ENCODE results near the gene RIMBP2.

Gene RIMBP2

DNA sequence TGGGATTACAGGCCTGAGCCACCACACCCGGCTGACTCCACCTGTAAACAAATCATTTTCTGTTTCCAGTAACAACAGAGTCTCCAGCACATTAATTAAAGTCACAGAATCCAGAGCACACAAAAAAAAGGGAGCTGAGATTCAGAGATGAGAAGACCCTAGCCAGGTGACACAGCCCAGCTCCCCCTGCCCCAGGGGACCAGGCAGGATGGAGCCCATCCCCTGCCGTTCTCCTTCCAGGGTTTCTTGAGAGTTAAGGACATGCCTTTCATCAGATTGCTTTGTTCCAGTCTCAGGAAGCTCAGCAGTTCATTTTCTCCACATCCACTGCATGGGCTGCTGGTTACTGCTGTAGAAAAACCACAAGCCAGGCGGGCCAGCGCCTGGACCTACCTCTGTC lies 81.2 kb downstream of the RIMBP2 start:
- no peak for DNase-seq (ENCODE audit: low read depth)
- H3K4me3 ChIP-seq (ENCODE audit: low read length) = no peak overlapping the region
- peaks cover 6% of the 10 kb centered on the region for H3K9me3 ChIP-seq (ENCODE audit: control insufficient read depth, low read length)
- no peaks in the 10 kb centered on the region for H3K36me3 ChIP-seq (ENCODE audit: control insufficient read depth, insufficient read depth, low read length, severe bottlenecking)
- H3K4me1 ChIP-seq (ENCODE audit: control insufficient read depth, insufficient read depth, low read length) = no peaks in the 10 kb centered on the region
- H3K9ac ChIP-seq (ENCODE audit: low read length) = no peak overlapping the region
- no peaks in the 10 kb centered on the region for H3K27me3 ChIP-seq (replicated peaks; ENCODE audit: control insufficient read depth, insufficient read depth, low read length)

DNA sequence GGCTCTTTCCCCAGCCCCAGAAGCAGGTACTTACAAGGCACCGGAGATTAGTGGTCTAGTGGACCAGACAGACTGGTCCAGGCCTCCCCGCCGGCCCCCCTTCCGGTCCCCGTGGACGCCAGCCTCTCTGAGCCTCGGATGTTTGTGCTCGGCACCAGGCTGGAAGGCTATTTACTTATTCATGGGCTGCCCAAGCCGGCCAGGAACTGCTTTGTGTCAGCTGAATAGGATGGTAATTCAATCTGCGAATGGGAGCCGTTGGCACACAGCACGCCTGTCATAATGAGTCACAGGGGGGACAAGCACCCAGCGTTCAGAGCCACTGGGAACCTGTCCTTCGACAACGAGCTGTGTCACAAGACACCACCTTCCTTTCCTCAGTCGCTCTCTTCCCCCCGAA lies 82.3 kb downstream of the RIMBP2 start:
- H3K27me3 ChIP-seq (replicated peaks; ENCODE audit: control insufficient read depth, insufficient read depth, low read length) = no peaks in the 10 kb centered on the region
- H3K4me3 ChIP-seq (ENCODE audit: low read length) = no peak overlapping the region
- DNase-seq (ENCODE audit: low read depth) = no peak
- H3K36me3 ChIP-seq (ENCODE audit: control insufficient read depth, insufficient read depth, low read length, severe bottlenecking) = no peaks in the 10 kb centered on the region
- H3K4me1 ChIP-seq (ENCODE audit: control insufficient read depth, insufficient read depth, low read length) = no peaks in the 10 kb centered on the region
- H3K9ac ChIP-seq (ENCODE audit: low read length) = no peak overlapping the region
- H3K9me3 ChIP-seq (ENCODE audit: control insufficient read depth, low read length) = peaks cover 6% of the 10 kb centered on the region

DNA sequence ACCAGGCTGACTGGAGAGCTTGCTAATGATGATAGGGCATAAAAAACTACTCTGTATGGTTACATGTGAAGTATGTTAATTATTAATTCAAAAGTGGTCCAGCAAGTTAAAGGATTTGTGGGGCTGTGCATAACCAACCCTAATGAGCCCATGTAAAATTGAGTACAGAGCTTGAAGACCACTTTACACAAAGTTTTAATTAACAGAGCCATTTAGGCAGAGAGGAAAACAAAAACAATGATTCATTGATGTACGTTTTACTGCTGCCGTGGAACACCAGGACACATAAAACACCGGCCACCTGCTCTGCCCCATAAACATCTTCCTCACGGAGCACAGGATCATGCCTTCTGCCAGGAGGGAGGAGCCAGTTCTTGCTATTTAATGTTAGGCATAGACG lies 83.5 kb downstream of the RIMBP2 start:
- no peaks in the 10 kb centered on the region for H3K4me1 ChIP-seq (ENCODE audit: control insufficient read depth, insufficient read depth, low read length)
- no peak overlapping the region for H3K9ac ChIP-seq (ENCODE audit: low read length)
- peaks cover 6% of the 10 kb centered on the region for H3K9me3 ChIP-seq (ENCODE audit: control insufficient read depth, low read length)
- H3K36me3 ChIP-seq (ENCODE audit: control insufficient read depth, insufficient read depth, low read length, severe bottlenecking) = no peaks in the 10 kb centered on the region
- no peaks in the 10 kb centered on the region for H3K27me3 ChIP-seq (replicated peaks; ENCODE audit: control insufficient read depth, insufficient read depth, low read length)
- H3K4me3 ChIP-seq (ENCODE audit: low read length) = no peak overlapping the region
- DNase-seq (ENCODE audit: low read depth) = no peak

DNA sequence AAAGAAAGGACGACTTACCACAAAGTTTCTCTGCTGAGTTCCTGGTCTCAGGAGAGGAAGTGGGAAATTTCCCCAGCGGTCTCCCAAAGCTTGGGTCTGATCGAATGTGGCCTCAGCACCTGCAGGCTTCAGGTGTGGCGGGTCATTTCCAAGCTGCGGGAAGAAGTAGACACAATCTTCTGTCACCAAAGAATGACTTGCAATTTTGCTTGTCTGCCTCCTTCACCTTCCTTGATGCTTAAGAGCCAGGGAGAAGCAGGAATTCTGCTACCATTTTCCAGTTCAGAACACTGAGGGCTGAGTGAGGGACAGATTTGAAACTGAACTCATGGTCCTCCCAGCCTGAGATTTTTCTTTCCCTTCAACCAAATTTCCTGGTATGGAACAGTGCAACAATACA lies 87.8 kb downstream of the RIMBP2 start:
- Histone ChIP-seq H3K27me3 (replicated peaks; ENCODE audit: control insufficient read depth, insufficient read depth, low read length) (no peaks in the 10 kb centered on the region), H3K4me1 (ENCODE audit: control insufficient read depth, insufficient read depth, low read length) (no peaks in the 10 kb centered on the region), H3K9ac (ENCODE audit: low read length) (no peak overlapping the region), H3K36me3 (ENCODE audit: control insufficient read depth, insufficient read depth, low read length, severe bottlenecking) (no peaks in the 10 kb centered on the region), H3K4me3 (ENCODE audit: low read length) (no peak overlapping the region), H3K9me3 (ENCODE audit: control insufficient read depth, low read length) (peaks cover 10% of the 10 kb centered on the region)
- DNase-seq (ENCODE audit: low read depth) = no peak

DNA sequence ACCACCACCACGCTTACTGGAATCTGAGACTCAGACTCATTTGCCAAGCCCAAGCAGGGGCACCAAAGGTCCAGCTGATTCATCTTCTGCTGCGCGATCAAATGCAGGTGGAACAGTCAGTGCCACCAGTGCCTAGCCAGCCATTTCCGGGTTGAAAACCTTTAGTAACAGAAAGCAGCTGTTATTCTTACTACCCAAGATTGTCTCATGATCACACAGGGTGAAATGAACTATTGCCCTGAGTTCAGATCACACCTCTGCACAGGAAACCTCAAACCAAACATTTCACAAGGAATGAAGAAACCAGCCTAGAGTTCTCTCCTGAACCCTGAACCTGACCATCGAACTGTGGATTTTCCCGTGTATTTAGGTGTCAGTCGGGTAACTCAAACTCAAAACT lies 88.9 kb downstream of the RIMBP2 start:
- no peaks in the 10 kb centered on the region for H3K36me3 ChIP-seq (ENCODE audit: control insufficient read depth, insufficient read depth, low read length, severe bottlenecking)
- H3K27me3 ChIP-seq (replicated peaks; ENCODE audit: control insufficient read depth, insufficient read depth, low read length) = no peaks in the 10 kb centered on the region
- H3K9ac ChIP-seq (ENCODE audit: low read length) = no peak overlapping the region
- no peaks in the 10 kb centered on the region for H3K4me1 ChIP-seq (ENCODE audit: control insufficient read depth, insufficient read depth, low read length)
- no peak for DNase-seq (ENCODE audit: low read depth)
- H3K4me3 ChIP-seq (ENCODE audit: low read length) = no peak overlapping the region
- peaks cover 17% of the 10 kb centered on the region for H3K9me3 ChIP-seq (ENCODE audit: control insufficient read depth, low read length)

DNA sequence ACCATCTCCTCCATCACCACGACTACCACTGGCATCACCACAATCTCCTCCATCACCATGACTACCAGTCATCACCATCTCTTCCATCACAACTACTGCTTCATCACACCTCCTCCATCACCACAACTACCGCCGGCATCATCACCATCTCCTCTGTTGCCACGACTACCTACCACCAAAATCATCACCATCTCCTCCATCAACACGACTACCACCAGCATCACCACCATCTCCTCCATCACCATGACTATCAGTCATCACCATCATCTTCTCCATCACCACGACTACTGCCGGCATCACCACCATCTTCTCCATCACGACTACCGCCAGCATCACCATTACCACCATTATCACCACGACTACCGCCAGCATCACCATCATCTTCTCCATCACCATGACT lies 89.5 kb downstream of the RIMBP2 start:
- Histone ChIP-seq H3K36me3 (ENCODE audit: control insufficient read depth, insufficient read depth, low read length, severe bottlenecking) (no peaks in the 10 kb centered on the region), H3K9ac (ENCODE audit: low read length) (no peak overlapping the region), H3K27me3 (replicated peaks; ENCODE audit: control insufficient read depth, insufficient read depth, low read length) (no peaks in the 10 kb centered on the region), H3K4me3 (ENCODE audit: low read length) (no peak overlapping the region), H3K9me3 (ENCODE audit: control insufficient read depth, low read length) (peaks cover 17% of the 10 kb centered on the region), H3K4me1 (ENCODE audit: control insufficient read depth, insufficient read depth, low read length) (no peaks in the 10 kb centered on the region)
- no peak for DNase-seq (ENCODE audit: low read depth)

DNA sequence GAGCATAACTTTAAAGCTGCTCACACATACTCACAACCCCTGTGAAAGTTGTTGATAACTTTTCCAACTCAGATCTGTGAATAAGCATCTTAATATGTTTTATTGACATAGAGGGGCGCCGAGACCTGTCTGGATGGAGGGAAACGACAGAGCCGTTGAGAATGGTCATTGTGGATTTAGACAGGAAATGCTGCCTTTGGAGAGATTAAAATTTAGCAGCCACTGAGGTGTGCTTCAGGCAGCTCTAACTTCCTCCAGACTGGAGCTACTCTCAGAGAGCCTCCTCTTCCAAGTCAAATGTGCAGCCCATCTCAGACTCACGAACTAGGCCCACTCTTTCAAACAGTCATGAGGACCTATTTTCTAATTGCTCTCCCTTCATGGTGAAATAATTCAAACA lies 90.9 kb downstream of the RIMBP2 start:
- H3K9me3 ChIP-seq (ENCODE audit: control insufficient read depth, low read length) = peaks cover 11% of the 10 kb centered on the region
- H3K36me3 ChIP-seq (ENCODE audit: control insufficient read depth, insufficient read depth, low read length, severe bottlenecking) = no peaks in the 10 kb centered on the region
- DNase-seq (ENCODE audit: low read depth) = no peak
- H3K4me3 ChIP-seq (ENCODE audit: low read length) = no peak overlapping the region
- H3K4me1 ChIP-seq (ENCODE audit: control insufficient read depth, insufficient read depth, low read length) = no peaks in the 10 kb centered on the region
- no peak overlapping the region for H3K9ac ChIP-seq (ENCODE audit: low read length)
- H3K27me3 ChIP-seq (replicated peaks; ENCODE audit: control insufficient read depth, insufficient read depth, low read length) = no peaks in the 10 kb centered on the region

DNA sequence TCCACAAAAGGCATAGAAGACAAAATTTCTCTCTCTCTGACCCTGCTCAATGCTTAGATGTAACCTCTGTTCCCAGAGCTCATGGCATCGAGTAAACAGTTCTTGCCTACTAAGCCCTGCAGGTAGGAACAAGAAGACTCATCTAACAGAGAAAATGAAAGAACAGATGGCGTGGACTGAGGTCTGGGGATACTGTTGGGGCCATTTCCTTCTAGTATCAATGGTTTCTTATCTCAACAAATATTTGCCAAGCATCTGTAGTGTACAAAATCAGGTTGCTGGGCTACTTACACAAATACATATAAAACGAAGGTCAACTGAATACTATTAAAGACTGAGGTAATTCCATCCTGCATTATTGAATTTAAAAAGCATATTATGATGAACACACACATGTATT lies 93.3 kb downstream of the RIMBP2 start:
- no peak for DNase-seq (ENCODE audit: low read depth)
- Histone ChIP-seq H3K27me3 (replicated peaks; ENCODE audit: control insufficient read depth, insufficient read depth, low read length) (no peaks in the 10 kb centered on the region), H3K9me3 (ENCODE audit: control insufficient read depth, low read length) (peaks cover 11% of the 10 kb centered on the region), H3K36me3 (ENCODE audit: control insufficient read depth, insufficient read depth, low read length, severe bottlenecking) (no peaks in the 10 kb centered on the region), H3K9ac (ENCODE audit: low read length) (no peak overlapping the region), H3K4me3 (ENCODE audit: low read length) (no peak overlapping the region), H3K4me1 (ENCODE audit: control insufficient read depth, insufficient read depth, low read length) (no peaks in the 10 kb centered on the region)

DNA sequence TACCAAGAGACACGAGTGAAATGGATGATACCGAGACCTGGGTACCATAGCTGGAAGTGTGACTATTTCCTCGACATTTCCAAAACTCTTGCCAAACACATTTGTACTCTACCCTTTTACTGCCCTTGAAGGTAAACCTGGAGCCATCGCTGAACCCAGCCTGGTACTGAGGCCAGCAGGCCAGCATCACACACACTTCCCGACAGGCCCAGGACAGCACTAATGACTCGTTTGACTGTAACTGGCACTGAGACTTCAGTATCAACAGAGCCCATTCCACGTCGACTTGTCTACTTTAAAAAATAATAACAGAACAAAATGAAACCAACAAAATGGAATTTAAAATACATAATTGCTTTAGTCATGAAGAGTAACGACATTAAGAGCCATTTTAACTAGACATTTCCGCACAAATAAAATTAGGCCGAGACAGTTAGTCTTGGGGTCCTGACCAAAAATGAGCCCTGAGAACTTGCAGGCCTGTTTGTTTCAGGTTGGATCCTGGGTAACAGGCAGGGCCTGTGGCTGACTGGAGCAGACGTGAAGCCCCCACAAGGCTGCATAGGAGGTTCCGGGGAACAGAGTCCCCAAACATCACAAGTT lies 94.3 kb downstream of the RIMBP2 start:
- DNase-seq (ENCODE audit: low read depth) = no peak
- peaks cover 11% of the 10 kb centered on the region for H3K9me3 ChIP-seq (ENCODE audit: control insufficient read depth, low read length)
- H3K36me3 ChIP-seq (ENCODE audit: control insufficient read depth, insufficient read depth, low read length, severe bottlenecking) = no peaks in the 10 kb centered on the region
- no peaks in the 10 kb centered on the region for H3K4me1 ChIP-seq (ENCODE audit: control insufficient read depth, insufficient read depth, low read length)
- no peak overlapping the region for H3K4me3 ChIP-seq (ENCODE audit: low read length)
- H3K27me3 ChIP-seq (replicated peaks; ENCODE audit: control insufficient read depth, insufficient read depth, low read length) = no peaks in the 10 kb centered on the region
- H3K9ac ChIP-seq (ENCODE audit: low read length) = no peak overlapping the region

DNA sequence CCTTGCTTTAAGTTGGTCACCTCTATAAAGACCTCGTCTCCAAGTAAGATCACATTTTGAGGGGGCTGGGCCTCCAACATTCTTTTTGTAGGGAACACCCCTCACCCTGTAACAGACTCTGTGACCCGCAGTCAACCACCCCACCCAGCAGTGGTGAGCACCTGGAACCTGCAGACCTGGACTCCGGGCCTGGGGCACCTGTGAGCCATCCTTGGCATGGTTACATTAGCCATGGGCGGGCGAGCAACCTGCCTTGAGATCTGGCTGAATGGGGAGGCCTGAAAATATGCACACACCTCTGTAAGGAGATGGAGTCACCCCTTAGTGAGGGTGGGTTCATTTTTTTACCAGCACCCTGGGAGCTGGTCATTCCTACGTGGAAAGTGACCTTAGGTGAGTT lies 95.3 kb downstream of the RIMBP2 start:
- Histone ChIP-seq H3K4me1 (ENCODE audit: control insufficient read depth, insufficient read depth, low read length) (no peaks in the 10 kb centered on the region), H3K9ac (ENCODE audit: low read length) (no peak overlapping the region), H3K36me3 (ENCODE audit: control insufficient read depth, insufficient read depth, low read length, severe bottlenecking) (no peaks in the 10 kb centered on the region), H3K4me3 (ENCODE audit: low read length) (no peak overlapping the region), H3K9me3 (ENCODE audit: control insufficient read depth, low read length) (peaks cover 11% of the 10 kb centered on the region), H3K27me3 (replicated peaks; ENCODE audit: control insufficient read depth, insufficient read depth, low read length) (no peaks in the 10 kb centered on the region)
- no peak for DNase-seq (ENCODE audit: low read depth)

DNA sequence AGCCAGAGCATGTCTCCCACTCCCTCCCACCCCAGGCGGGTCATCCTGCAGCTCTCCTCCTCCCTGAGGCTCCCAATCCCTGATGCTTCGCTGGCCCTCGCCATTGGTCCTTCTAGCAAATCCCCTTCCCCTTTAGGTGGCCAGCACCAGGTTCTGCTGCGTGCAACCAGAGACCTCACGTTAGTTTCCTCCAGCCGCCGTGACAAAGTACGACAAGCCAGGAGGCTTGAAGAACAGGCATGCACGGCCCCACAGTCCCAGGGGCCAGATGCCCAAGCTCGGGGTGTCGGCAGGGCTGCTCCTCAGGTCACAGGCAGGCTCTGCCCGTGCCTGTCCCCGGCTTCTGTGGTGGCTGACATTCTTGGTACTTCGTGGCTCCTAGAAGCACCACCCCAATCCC lies 95.8 kb downstream of the RIMBP2 start:
- peaks cover 11% of the 10 kb centered on the region for H3K9me3 ChIP-seq (ENCODE audit: control insufficient read depth, low read length)
- H3K27me3 ChIP-seq (replicated peaks; ENCODE audit: control insufficient read depth, insufficient read depth, low read length) = no peaks in the 10 kb centered on the region
- no peak overlapping the region for H3K9ac ChIP-seq (ENCODE audit: low read length)
- no peaks in the 10 kb centered on the region for H3K36me3 ChIP-seq (ENCODE audit: control insufficient read depth, insufficient read depth, low read length, severe bottlenecking)
- no peak overlapping the region for H3K4me3 ChIP-seq (ENCODE audit: low read length)
- no peaks in the 10 kb centered on the region for H3K4me1 ChIP-seq (ENCODE audit: control insufficient read depth, insufficient read depth, low read length)
- DNase-seq (ENCODE audit: low read depth) = no peak

DNA sequence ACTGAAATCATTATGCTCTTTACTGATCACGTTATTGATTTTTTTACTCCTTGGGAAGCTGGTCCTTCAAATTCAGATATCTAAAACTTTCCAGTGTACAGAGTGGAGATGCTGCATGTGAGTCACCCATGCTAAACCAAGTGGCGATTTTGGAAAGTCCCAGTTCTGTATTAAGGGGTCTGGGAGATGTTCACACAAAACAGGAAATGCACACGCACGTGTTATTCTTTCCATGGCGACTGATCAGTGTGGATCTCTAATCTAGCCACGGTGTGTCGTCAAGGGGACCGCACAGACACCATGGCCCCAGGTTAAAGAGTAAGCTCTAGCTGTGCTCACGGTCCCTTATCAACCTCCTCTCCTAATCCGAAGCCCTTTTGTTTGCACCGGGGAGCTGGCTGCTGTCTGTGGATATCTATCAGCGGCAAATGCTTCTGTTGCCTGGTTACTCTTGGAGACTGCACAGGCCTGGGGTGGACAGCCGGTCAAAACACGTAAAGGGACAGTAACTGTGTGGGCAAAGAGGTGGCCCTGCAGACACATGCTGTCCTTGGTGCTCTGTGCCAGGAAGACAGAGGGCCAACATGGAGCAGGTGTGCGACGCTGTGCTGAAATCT lies 96.6 kb downstream of the RIMBP2 start:
- no peak for DNase-seq (ENCODE audit: low read depth)
- Histone ChIP-seq H3K9ac (ENCODE audit: low read length) (no peak overlapping the region), H3K36me3 (ENCODE audit: control insufficient read depth, insufficient read depth, low read length, severe bottlenecking) (no peaks in the 10 kb centered on the region), H3K27me3 (replicated peaks; ENCODE audit: control insufficient read depth, insufficient read depth, low read length) (no peaks in the 10 kb centered on the region), H3K4me3 (ENCODE audit: low read length) (no peak overlapping the region), H3K4me1 (ENCODE audit: control insufficient read depth, insufficient read depth, low read length) (no peaks in the 10 kb centered on the region), H3K9me3 (ENCODE audit: control insufficient read depth, low read length) (peaks cover 11% of the 10 kb centered on the region)

Measured in adipocyte (in vitro differentiated cells).